ENCODE measurements around the gene FAM136A. TPM values are rescaled to one million over a fixed set of nuclear protein-coding genes. Genes with fewer than 3 reads are reported as not detected.
A peak's percentile ranks its signal among the peaks of the same experiment; 100 is the strongest.

FAM136A gene
- 10 to 100 TPM; 14.1 to 28.0 (median 19.2) TPM for total RNA-seq
- 10 to 100 TPM; 26.7 to 74.5 (median 52.1) TPM for polyA plus RNA-seq
- long read RNA-seq, donor 1, transcript FAM136A-201 (3 exons, 1,810 nt): major isoform, 19 of 21 reads
- long read RNA-seq, donor 1, partial matches to known transcripts: 0 of 21 reads
- long read RNA-seq, donor 1, other reads (novel, unspliced or antisense): 2 of 21 reads
- long read RNA-seq, donor 2, transcript FAM136A-201 (3 exons, 1,810 nt): major isoform, 28 of 30 reads
- long read RNA-seq, donor 2, partial matches to known transcripts: 0 of 30 reads
- long read RNA-seq, donor 2, other reads (novel, unspliced or antisense): 1 of 30 reads

- H3K9me3 ChIP-seq: no peaks in the 10 kb centered on the region
- no peaks in the 10 kb centered on the region for H3K27me3 ChIP-seq (ENCODE audit: insufficient read depth in 3 of 3, low read length in 2 of 3)
- DNase-seq (peak; percentile 89 to 93), ATAC-seq (peak; percentile 95 to 98 (median 98))
- peaks cover 7% of the 10 kb centered on the region for H3K4me1 ChIP-seq
- peak within 1 kb of the TSS; percentile 100 for H3K4me3 ChIP-seq
- 0 to 1% (median 0%) methylated on average over 45 to 79 of the region's 79 CpGs for WGBS, 3 donors
- TF ChIP-seq CTCF (IDR thresholded peaks at IDR 0.05): peak; percentile 96
- peaks cover 3 to 42% of the 10 kb centered on the region in 2 donors for H3K36me3 ChIP-seq (ENCODE audit: insufficient read depth in 1 of 2, low read depth in 1 of 2)
- intact Hi-C loops (cut with DNase I): loop anchor here (5.0 kb wide), 2 partner anchors 316 to 389 kb away; no protein-coding TSS in a partner anchor
- H3K27ac ChIP-seq: peak within 1 kb of the TSS; percentile 88
These were observed at the start of gene FAM136A for GRCh38 chr2:70301344-70302194. FAM136A (minus strand) TSS chr2:70302067; CDS start chr2:70302011, 56 bp downstream.

- Histone ChIP-seq H3K4me1 (no peaks in the 10 kb centered on the region), H3K27me3 (ENCODE audit: insufficient read depth in 3 of 3, low read length in 2 of 3) (peaks cover 3 to 24% (median 3%) of the 10 kb centered on the region in 3 donors), H3K27ac (no peak overlapping the region), H3K4me3 (no peak overlapping the region), H3K9me3 (no peaks in the 10 kb centered on the region), H3K36me3 (ENCODE audit: insufficient read depth in 1 of 2, low read depth in 1 of 2) (no peaks in the 10 kb centered on the region)
- ATAC-seq (no peak), DNase-seq (no peak)
- no peak for TF ChIP-seq CTCF (IDR thresholded peaks at IDR 0.05)
- intact Hi-C loops (cut with DNase I): no loop called here
- 66 to 72% (median 68%) methylated on average over 3 of the region's 3 CpGs for WGBS, 3 donors
These were observed 48.2 kb upstream of the FAM136A start for GRCh38 chr2:70349921-70350685.

- Histone ChIP-seq H3K36me3 (ENCODE audit: insufficient read depth in 1 of 2, low read depth in 1 of 2) (no peaks in the 10 kb centered on the region), H3K27ac (no peak overlapping the region), H3K4me1 (no peaks in the 10 kb centered on the region), H3K27me3 (ENCODE audit: insufficient read depth in 3 of 3, low read length in 2 of 3) (peaks cover 3 to 24% (median 3%) of the 10 kb centered on the region in 3 donors), H3K4me3 (no peak overlapping the region), H3K9me3 (no peaks in the 10 kb centered on the region)
- no peak for TF ChIP-seq CTCF (IDR thresholded peaks at IDR 0.05)
- no peak for ATAC-seq
- DNase-seq: no peak
- intact Hi-C loops (cut with DNase I): no loop called here
- WGBS, 3 donors: 42 to 65% (median 58%) methylated on average over 1 of the region's 1 CpG
These were observed 46.0 kb upstream of the FAM136A start for GRCh38 chr2:70347831-70348230.

GRCh38 chr2:70344195-70344594 is 42.3 kb upstream of the FAM136A start:
- Histone ChIP-seq H3K4me1 (no peaks in the 10 kb centered on the region), H3K4me3 (no peak overlapping the region), H3K36me3 (ENCODE audit: insufficient read depth in 1 of 2, low read depth in 1 of 2) (no peaks in the 10 kb centered on the region), H3K9me3 (no peaks in the 10 kb centered on the region), H3K27ac (no peak overlapping the region), H3K27me3 (ENCODE audit: insufficient read depth in 3 of 3, low read length in 2 of 3) (peaks cover 0 to 14% (median 3%) of the 10 kb centered on the region in 3 donors)
- TF ChIP-seq CTCF (IDR thresholded peaks at IDR 0.05): no peak
- intact Hi-C loops (cut with DNase I): no loop called here
- ATAC-seq (no peak), DNase-seq (no peak)
- WGBS, 3 donors: 40 to 69% (median 49%) methylated on average over 1 of the region's 1 CpG

Data from psoas muscle (tissue), 8 donors.